OCI-LY7 (cell line): ENCODE measurements around the gene PRSS48.

ENCODE experiments used
- EZH2phosphoT487 ChIP-seq: fragments of 200-600 bp; sonication (generic); IDR thresholded peaks from 2 replicates; pipeline ENCODE4 v1.6.1; 2018; ENCODE audit warnings: low read depth, borderline replicate concordance, mild to moderate bottlenecking, mixed run types, antibody characterized with exemption, low read length, moderate library complexity, mixed read lengths
- TF ChIP-seq, protein P1 (sequence below): fragments of 200-600 bp; sonication (generic); conservative IDR thresholded peaks from 2 replicates; pipeline ENCODE4 v1.5.1; 2014; ENCODE audit warnings: mild to moderate bottlenecking, antibody characterized with exemption, low read length, moderate library complexity, mixed read lengths

DNA sequence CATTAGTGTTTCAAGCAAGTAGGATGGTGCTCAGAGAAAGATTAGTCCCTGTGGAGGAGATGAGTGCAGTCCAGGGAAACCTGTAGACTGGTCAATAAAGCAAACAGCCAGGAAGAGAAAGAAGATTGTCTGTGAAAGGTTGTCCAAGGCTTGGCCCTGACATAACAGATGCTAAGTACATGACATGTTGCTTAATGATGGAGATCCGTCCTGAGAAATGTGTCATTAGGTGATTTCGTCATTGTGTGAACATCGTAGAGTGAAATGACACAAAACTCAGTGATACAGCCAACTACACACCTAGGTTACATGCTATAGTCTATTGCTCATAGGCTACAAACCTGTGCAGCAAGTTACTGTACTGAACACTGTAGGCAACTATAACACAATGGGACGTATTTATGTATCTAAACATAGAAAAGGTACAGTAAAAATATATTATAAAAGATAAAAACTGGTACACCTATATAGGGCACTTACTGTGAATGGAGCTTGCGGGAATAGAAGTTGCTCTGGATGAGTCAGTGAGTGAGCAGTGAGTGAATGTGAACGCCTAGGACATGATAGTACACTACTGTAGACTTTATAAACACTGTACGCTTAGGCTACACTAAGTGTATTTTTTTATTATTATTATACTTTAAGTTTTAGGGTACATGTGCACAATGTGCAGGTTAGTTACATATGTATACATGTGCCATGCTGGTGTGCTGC is 9.0 kb upstream of the PRSS48 start:
- TF ChIP-seq, protein P1, sequence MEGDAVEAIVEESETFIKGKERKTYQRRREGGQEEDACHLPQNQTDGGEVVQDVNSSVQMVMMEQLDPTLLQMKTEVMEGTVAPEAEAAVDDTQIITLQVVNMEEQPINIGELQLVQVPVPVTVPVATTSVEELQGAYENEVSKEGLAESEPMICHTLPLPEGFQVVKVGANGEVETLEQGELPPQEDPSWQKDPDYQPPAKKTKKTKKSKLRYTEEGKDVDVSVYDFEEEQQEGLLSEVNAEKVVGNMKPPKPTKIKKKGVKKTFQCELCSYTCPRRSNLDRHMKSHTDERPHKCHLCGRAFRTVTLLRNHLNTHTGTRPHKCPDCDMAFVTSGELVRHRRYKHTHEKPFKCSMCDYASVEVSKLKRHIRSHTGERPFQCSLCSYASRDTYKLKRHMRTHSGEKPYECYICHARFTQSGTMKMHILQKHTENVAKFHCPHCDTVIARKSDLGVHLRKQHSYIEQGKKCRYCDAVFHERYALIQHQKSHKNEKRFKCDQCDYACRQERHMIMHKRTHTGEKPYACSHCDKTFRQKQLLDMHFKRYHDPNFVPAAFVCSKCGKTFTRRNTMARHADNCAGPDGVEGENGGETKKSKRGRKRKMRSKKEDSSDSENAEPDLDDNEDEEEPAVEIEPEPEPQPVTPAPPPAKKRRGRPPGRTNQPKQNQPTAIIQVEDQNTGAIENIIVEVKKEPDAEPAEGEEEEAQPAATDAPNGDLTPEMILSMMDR, result no peak
- no peak for TF ChIP-seq EZH2phosphoT487
